ENCODE measurements around the gene ALDH8A1.

DNA sequence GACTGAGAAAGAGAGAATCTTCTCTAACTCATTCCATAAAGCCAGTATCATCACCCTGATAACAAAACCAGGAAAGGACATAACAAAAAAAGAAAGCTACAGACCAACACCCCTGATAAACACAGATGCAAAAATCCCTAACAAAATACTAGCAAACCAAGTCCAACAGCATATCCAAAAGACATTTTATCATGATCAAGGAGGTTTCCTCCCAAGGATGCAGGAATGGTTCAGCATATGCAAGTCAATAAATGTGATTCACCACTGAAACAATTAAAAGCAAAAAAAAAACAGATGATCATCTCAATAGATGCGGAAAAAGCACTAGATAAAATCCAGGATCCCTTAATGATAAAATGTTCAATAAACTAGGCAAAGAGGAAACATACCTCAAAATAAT is 24.5 kb upstream of the ALDH8A1 start:
- TF ChIP-seq, protein P1, sequence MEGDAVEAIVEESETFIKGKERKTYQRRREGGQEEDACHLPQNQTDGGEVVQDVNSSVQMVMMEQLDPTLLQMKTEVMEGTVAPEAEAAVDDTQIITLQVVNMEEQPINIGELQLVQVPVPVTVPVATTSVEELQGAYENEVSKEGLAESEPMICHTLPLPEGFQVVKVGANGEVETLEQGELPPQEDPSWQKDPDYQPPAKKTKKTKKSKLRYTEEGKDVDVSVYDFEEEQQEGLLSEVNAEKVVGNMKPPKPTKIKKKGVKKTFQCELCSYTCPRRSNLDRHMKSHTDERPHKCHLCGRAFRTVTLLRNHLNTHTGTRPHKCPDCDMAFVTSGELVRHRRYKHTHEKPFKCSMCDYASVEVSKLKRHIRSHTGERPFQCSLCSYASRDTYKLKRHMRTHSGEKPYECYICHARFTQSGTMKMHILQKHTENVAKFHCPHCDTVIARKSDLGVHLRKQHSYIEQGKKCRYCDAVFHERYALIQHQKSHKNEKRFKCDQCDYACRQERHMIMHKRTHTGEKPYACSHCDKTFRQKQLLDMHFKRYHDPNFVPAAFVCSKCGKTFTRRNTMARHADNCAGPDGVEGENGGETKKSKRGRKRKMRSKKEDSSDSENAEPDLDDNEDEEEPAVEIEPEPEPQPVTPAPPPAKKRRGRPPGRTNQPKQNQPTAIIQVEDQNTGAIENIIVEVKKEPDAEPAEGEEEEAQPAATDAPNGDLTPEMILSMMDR (optimal IDR thresholded peaks at IDR 0.05 in 1 of 3, IDR thresholded peaks at IDR 0.05 in 1 of 3, conservative IDR thresholded peaks at IDR 0.05 in 1 of 3; ENCODE audit: extremely low read depth in 1 of 3, insufficient read depth in 2 of 3, low read length in 3 of 3) = no peak
- no peak for TF ChIP-seq EZH2 (IDR thresholded peaks at IDR 0.05; ENCODE audit: low read length)

Data from keratinocyte (primary cell).